Measurements from ENCODE around the gene DNAJC4.

DNAJC4 gene

DNA sequence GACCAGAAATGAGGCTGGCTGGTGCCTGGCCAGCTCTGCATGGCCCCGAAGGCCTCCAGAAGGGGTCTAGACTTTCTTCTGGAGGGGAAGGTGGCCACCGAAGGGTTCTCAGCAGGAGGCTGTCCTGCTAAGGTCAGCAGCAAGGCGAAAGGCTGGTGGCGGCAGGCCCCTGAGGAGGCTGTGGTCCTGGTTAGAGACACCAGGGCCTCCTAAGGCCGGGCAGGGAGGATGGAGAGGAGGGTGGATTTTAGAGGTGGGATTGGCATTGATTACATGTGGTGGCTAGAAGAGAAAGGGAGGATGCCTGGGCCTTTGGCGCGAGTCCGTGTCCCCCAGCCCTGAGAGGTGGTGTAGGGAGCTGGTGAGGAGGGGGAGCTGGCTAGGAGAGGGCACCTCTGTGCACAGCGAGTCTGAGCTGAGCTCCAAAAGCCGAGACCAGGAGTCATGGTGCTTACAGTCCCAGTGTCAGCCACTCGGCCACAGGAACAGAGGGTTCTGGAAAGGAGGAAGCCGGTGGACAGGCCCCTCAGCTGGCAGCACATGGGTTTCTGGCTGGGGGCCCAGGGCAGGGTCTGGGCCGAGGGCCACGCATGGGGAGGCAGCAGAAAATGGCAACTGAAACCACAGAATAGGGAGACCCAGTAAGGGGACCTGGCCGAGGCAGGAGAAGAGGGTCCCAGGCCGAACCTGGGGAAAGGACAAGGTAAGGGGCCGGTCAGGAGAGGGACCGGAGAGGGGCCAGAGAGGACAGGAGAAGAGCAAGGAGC is 21.4 kb upstream of the DNAJC4 start:
- DNase-seq, result no peak

DNA sequence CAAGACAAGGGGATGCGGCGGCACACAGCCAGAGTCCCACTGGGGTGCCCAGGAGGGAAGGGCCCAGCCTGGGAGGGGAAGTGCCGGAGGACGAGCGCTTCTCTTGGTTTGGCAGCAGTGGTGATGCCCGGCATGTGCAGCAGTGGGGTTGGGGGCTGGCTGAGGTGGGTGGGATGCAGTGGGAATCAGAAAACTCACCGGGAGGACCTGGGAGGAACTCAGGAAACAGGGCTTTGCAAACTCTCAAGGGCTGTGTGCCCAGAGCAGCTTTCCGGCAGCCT is 20.8 kb upstream of the DNAJC4 start:
- no peak for DNase-seq

GRCh38 chr11:64210301-64211020 is 19.9 kb upstream of the DNAJC4 start:
- no peak for DNase-seq

- DNase-seq, result no peak
Measured at GRCh38 chr11:64211181-64211872, 19.0 kb upstream of the DNAJC4 start.

- DNase-seq, result no peak
Measured at GRCh38 chr11:64216879-64217278, 13.5 kb upstream of the DNAJC4 start.

DNA sequence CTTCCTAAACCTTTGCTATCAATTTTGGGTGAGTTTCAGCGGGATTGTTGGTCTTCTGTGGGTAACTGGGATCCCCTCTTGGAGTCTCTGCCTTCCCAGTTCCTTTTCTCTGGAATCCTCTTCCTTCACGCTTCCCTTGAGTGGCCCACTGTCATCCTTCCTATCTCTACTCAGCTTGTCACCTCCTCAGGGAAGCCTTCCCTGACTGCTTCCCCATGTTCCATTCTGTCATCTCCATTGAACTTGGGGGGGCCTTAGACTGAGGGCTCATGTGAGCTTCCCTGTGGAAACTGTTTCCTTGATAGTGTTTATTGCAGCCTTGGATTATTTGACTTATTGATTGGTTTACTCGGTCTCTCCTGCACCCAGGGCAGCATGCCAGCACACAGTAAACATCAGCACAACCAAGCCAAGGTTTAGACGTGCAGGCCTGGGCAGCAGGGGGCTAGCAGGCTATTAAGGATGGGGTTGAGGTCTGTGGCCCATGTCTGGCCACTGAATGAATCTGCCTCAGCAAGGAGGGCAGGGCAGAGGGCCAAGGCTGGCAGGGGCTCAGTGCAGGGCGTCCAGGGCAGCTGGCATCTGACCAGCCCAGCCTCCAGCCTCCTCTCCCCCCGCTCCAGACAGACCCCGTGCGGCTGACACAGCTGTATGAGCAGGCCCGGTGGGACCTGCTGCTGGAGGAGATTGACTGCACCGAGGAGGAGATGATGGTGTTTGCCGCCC is 11.6 kb upstream of the DNAJC4 start:
- no peak for DNase-seq

DNA sequence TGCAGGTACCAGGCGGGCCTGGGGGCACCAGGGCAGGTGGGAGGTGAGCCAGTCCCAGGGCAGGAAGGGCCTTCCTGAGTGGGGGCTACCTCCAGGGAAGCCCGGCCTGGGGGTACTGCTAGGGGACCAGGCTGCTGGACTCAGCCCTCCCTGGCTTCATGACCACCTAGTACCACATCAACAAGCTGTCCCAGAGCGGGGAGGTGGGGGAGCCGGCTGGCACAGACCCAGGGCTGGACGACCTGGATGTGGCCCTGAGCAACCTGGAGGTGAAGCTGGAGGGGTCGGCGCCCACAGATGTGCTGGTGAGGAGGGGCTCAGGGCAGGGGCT is 11.0 kb upstream of the DNAJC4 start:
- no peak for DNase-seq

- DNase-seq, result no peak
Measured at GRCh38 chr11:64219755-64220154, 10.6 kb upstream of the DNAJC4 start.

GRCh38 chr11:64220271-64220670 is 10.1 kb upstream of the DNAJC4 start:
- no peak for DNase-seq

GRCh38 chr11:64220798-64221197 is 9.6 kb upstream of the DNAJC4 start:
- DNase-seq, result no peak

GRCh38 chr11:64222651-64223000 is 7.7 kb upstream of the DNAJC4 start:
- no peak for DNase-seq

GRCh38 chr11:64223001-64223651 is 7.2 kb upstream of the DNAJC4 start:
- DNase-seq, result no peak

- DNase-seq, result no peak
Measured at GRCh38 chr11:64224151-64224890, 6.0 kb upstream of the DNAJC4 start.

- DNase-seq, result no peak
Measured at GRCh38 chr11:64224891-64225607, 5.3 kb upstream of the DNAJC4 start.

GRCh38 chr11:64225608-64226506 is 4.5 kb upstream of the DNAJC4 start, which contains the start of the genes NUDT22 and TRPT1:
TSS of gene NUDT22 (plus strand) at chr11:64226274. CDS start at chr11:64226653, 379 bp downstream.
TSS of gene TRPT1 (minus strand) at chr11:64226186. CDS start at chr11:64225860, 326 bp downstream.
- peak; percentile 94 for DNase-seq

DNA sequence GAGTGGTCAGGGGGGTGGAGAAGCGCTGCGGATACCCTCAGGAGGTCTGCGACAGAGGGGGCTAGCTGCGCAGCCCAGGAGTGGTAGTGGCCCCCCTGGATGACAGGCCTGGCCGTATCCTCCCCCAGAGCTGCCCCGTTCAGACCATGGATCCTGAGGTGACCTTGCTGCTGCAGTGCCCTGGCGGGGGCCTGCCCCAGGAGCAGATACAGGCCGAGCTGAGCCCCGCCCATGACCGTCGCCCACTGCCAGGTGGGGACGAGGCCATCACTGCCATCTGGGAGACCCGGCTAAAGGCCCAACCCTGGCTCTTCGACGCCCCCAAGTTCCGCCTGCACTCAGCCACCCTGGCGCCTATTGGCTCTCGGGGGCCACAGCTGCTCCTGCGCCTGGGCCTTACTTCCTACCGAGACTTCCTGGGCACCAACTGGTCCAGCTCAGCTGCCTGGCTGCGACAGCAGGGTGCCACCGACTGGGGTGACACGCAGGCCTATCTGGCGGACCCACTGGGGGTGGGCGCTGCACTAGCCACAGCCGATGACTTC is 3.8 kb upstream of the DNAJC4 start:
- DNase-seq, result peak; percentile 64

GRCh38 chr11:64227405-64227956 is 2.9 kb upstream of the DNAJC4 start:
- no peak for DNase-seq

- DNase-seq, result no peak
Measured at GRCh38 chr11:64229090-64229743, 1.1 kb upstream of the DNAJC4 start.

GRCh38 chr11:64229744-64230170 is 591 bp upstream of the DNAJC4 start:
- no peak for DNase-seq

All from activated naive CD4-positive, alpha-beta T cell treated with Interleukin-2 at 50 U/mL for 16 hours (primary cell).